ENCODE results near the gene CNNM3.

- TF ChIP-seq POLR2A (IDR thresholded peaks at IDR 0.05; ENCODE audit: low read length) (no peak), GATA1 (IDR thresholded peaks at IDR 0.05; ENCODE audit: low read depth, low read length) (no peak)
Observed at GRCh38 chr2:96809951-96810782, 5.9 kb upstream of the CNNM3 start.
